Measurements from ENCODE around the gene NMNAT2.
"Not testable (repeated sequence)": the region's sequence is repeated elsewhere in the genome, so short reads cannot be mapped to it uniquely, and the experiment has no call there.

The NMNAT2 gene

GRCh38 chr1:183251101-183251958, 166.8 kb downstream of the NMNAT2 start:
- DNase-seq: no peak

DNA sequence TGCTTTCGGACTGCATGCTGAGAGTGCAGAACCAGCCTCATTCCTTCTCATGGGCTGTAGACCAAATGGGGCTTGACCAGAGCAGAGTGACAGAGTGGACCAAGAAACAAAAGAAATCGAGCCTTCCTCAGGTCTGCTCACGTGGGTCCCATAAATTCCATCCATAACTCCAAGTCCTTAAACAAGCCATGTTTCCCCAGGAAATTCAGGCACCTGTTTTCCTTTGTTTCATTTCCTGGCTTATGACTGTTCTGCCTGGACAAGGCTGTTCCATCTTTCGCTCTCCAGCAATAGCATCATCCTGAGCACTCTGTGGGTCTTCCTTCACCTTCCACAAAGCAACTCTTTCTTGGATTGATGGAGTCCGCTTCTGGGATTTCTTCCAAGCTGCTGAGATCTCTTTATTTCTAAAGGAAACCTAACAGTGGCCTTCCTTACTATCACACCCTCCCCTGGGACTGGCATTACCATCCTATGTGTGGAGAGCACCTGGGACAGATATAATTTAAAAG, 168.2 kb downstream of the NMNAT2 start:
- no peak for DNase-seq

DNA sequence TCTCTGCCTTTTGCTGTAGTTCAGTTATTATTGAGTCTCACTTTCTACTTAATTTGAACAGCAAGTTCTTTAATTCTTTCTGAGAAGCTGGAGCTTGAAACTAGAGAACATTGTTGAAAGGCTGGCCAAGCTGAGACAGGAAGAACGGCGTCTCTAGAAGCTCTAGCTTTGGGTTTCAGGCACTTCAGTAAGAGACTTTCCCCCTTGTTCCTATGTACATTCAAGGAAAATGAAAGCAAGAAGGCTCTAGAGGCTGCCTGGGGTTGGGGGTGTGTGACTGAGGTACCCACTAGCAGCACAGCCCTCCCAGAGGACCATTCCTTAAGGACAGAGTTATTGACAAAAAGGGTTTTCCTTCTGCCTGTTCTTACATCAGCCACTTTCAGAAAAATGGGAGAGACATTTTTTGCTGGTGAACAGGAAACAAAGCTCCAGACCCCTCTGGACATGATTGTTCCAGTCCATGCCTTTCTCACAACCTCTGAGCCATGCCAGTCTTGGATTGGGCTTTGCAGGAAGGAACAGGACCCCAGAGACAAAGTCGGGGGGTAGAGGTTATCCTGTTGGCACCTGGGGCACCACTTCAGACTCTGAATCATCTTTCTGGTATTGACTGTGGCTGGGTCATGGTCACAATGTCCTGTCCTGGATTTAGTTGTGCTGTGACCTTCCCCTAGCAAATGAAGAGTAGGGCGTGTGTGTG, 169.0 kb downstream of the NMNAT2 start:
- DNase-seq: no peak

- no peak for DNase-seq
Measured at GRCh38 chr1:183247931-183248330, 170.2 kb downstream of the NMNAT2 start.

DNA sequence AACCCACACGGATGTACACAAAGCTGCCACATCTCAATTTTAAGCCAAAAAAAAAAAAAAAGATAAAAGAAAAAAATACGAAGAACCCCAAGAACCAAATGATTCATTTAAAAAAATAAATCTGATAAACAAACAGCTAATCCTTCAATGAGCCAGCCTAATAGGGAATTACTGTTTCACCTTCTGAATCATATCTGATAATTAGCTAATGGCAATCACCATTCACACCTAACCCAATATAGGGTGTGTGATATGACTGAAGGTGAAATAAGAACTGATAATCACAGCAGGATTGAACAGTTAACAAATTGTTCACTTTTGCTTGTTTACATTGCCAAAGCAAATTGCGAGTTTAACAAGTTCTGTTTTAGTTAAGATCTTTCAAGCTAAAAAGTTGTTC, 170.7 kb downstream of the NMNAT2 start:
- DNase-seq: no peak

DNA sequence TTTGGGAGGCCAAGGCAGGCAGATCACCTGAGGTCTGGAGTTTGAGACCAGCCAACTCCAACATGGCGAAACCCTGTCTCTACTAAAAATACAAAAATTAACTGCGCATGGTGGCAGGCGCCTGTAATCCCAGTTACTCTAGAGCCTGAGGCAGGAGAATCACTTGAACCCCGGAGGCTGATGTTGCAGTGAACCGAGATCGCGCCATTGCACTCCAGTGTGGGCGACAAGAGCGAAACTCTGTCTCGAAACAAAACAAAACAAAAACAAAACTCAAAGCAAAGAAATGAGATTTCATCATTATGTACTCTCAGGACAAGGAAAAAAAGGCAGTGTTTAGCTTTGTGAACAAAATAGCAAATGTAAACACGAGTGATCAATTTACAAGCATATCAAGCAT, 171.1 kb downstream of the NMNAT2 start:
- DNase-seq: no peak

DNA sequence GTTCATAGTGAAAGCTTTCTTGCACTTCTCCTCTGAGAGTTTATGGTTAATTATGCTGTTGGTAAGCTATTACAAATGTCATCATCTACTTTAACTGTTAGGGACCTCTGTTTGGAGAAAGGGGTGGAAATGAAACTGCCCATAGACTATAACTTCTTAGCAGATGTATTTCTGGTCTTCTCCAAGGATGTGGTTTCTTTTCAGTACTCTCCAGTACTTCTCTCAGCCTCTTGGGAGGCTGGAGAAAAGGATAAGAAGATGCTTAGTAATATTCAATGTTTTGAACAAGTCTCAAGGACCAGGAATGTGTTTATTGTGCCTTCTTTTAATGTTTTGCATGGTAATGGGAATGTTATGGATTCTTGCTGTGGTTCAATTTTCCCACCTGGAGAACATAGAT, 171.7 kb downstream of the NMNAT2 start:
- DNase-seq: no peak

- DNase-seq: no peak
Measured at GRCh38 chr1:183245357-183245756, 172.8 kb downstream of the NMNAT2 start.

- no peak for DNase-seq
Measured at GRCh38 chr1:183244466-183244865, 173.7 kb downstream of the NMNAT2 start.

DNA sequence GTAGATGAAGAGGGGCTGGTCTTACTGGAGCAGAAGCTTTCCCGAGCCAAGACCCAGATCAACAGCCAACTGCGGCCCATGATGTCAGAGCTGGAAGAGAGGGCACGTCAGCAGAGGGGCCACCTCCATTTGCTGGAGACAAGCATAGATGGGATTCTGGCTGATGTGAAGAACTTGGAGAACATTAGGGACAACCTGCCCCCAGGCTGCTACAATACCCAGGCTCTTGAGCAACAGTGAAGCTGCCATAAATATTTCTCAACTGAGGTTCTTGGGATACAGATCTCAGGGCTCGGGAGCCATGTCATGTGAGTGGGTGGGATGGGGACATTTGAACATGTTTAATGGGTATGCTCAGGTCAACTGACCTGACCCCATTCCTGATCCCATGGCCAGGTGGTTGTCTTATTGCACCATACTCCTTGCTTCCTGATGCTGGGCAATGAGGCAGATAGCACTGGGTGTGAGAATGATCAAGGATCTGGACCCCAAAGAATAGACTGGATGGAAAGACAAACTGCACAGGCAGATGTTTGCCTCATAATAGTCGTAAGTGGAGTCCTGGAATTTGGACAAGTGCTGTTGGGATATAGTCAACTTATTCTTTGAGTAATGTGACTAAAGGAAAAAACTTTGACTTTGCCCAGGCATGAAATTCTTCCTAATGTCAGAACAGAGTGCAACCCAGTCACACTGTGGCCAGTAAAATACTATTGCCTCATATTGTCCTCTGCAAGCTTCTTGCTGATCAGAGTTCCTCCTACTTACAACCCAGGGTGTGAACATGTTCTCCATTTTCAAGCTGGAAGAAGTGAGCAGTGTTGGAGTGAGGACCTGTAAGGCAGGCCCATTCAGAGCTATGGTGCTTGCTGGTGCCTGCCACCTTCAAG, 174.8 kb downstream of the NMNAT2 start:
- DNase-seq: no peak

DNA sequence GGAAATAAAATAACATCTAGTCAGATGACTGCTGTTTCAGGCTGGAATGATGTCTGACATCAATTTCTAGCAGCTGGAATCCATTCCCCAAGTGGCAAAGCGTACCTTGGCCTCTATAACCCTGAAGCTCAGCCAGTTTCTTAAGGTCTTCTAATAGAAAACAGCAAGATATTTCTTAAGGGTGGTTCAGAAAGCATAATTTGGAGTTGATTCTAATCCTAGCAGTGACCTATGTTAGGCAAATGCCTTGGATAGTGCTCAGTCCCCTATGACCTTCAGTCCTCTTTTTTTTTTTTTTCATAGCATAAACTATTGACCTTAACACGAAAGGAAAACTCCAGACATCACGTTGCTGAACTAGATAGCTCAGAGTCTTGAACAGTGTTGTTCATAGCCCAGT, 175.6 kb downstream of the NMNAT2 start:
- no peak for DNase-seq

GRCh38 chr1:183241471-183241870, 176.7 kb downstream of the NMNAT2 start:
- DNase-seq: no peak

GRCh38 chr1:183240853-183241252, 177.3 kb downstream of the NMNAT2 start:
- DNase-seq: not testable (repeated sequence)

DNA sequence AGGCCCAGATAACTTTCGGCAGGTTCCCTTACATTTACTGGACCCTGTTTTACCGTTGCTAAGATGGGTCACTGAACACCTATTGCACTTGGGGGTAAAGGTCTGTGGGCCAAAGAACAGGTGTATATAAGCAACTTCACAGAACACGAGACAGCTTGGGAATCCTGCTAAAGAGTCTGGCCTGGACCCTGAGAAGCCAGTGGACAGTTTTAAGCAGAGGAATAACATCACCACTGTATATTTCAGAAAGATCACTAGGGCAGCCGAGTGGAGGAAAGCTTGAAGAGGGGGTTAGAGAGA, 177.7 kb downstream of the NMNAT2 start:
- DNase-seq: no peak

GRCh38 chr1:183239793-183240525, 178.2 kb downstream of the NMNAT2 start:
- no peak for DNase-seq

DNA sequence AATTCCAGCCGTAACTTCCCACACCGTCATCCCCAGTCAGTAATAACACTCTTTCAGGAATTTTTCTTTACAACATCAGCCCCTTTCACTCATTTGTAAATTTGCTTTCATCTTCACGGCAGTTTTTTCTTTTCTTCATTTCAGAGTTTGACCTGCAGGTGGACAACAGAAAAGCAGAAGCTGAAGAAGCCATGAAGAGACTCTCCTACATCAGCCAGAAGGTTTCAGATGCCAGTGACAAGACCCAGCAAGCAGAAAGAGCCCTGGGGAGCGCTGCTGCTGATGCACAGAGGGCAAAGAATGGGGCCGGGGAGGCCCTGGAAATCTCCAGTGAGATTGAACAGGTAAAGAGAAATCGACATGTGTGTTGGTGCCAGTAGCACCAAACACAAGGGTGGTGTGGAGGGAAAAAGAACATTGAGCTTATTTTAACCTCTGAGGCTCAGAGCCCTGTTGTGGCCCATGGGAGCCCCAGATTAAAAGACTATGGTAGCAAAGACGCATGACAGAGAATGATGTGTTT, 178.9 kb downstream of the NMNAT2 start:
- no peak for DNase-seq

- no peak for DNase-seq
Measured at GRCh38 chr1:183238071-183238470, 180.1 kb downstream of the NMNAT2 start.

- DNase-seq: no peak
Measured at GRCh38 chr1:183237046-183237445, 181.1 kb downstream of the NMNAT2 start.

GRCh38 chr1:183236158-183236725, 181.9 kb downstream of the NMNAT2 start:
- no peak for DNase-seq

DNA sequence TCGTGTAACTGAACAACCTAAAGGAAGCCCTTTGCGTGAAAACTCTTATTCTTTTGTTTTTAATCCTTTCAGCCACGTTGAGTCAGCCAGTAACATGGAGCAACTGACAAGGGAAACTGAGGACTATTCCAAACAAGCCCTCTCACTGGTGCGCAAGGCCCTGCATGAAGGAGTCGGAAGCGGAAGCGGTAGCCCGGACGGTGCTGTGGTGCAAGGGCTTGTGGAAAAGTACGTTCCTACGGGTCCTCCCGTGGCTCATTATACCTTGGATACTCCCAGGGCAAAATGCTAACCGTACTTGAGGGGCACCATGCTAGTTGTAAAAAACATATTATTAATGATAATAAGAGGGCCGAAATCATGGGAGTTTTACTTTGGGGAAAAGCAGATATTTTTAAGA, 182.7 kb downstream of the NMNAT2 start:
- DNase-seq: no peak

DNA sequence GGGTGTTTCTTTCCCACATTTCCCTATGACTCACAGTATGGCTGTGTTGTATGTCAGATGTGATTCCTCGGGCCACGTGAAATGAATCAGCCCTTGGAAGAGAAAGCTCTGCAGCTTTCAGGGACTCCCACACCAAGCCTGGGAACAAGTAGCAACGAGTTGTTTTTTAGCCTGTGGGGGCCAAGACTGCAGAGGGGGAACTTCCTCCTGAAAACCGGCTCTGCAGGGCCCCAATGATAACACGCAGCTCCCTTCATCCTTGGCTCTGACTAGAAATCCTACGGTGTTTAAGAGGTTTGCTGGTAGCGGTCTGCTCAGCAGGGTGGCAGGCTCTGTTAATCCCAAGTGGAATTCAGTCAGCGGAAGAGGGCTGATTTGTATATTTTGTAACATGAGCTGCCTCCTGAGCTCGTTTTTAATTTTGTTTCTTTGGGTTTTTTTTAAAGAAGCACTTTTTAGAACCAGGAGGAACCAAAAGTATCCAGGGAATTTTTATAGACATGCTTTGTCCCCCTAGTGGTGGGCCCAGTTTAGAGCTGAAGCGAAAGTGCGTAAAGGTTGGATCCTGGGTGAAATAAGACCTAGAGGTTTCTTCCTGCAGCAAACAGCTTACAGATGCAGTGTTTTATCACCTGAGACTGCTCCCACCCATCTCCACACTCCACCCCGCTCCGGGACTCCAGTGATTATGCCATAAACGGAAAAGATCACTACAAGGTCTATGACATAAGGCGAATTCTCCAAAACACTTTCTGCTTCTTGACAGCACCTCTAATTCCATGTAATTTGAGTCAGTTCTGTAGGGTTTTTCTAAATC, 183.3 kb downstream of the NMNAT2 start:
- DNase-seq: no peak
